ENCODE results near the gene CALCA. TPM values are rescaled to one million over a fixed set of nuclear protein-coding genes. Genes with fewer than 3 reads are reported as not detected.
A peak's percentile ranks its signal among the peaks of the same experiment; 100 is the strongest.
"Not testable (repeated sequence)": the region's sequence is repeated elsewhere in the genome, so short reads cannot be mapped to it uniquely, and the experiment has no call there.

The CALCA gene, protein sequence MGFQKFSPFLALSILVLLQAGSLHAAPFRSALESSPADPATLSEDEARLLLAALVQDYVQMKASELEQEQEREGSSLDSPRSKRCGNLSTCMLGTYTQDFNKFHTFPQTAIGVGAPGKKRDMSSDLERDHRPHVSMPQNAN
- total RNA-seq = 1.8 and 6.0 TPM in 2 replicates

DNA sequence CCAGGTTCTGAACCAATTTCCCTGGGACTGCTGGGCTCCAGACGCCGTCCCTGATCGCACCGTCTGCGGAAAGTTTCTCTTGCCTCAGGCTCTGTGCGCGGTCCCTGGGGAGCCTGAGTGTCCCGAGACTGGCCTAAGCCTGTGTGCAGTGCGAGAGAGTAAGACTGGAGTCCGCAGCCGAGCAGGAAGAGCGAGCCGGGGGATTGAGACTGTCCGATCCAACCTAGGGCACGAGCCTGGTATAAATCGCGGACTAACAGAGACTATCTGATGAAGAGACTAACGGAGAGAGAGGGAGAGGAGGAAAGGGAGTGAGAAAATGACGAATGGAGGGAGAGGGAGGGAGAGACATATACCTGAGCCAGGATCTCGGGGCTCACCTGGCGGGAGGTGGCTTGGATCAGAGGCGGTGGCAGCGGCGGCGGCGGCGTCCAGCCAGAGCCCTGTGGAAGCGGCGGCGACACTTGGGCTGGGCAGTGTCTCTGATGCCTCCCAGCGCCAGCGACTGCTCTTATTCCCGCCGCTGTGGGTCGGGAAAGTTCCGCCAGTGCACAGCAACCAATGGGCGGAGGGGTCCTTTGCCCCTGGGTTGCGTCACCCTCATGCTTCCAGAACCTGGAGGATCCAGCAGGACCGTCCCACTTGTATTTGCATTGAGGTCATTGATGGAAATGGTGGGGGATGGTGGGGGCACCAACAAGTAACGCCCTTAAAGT, at the start of gene CALCA:
Gene CALCA, minus strand, starts transcription at position 487 of the 716 bp plus-strand sequence. CDS start 1,159 bp downstream, outside the sequence.
- H3K27me3 ChIP-seq (ENCODE audit: control insufficient read depth, insufficient read depth, low read length) = peaks cover 47% of the 10 kb centered on the region
- TF ChIP-seq, protein P1, sequence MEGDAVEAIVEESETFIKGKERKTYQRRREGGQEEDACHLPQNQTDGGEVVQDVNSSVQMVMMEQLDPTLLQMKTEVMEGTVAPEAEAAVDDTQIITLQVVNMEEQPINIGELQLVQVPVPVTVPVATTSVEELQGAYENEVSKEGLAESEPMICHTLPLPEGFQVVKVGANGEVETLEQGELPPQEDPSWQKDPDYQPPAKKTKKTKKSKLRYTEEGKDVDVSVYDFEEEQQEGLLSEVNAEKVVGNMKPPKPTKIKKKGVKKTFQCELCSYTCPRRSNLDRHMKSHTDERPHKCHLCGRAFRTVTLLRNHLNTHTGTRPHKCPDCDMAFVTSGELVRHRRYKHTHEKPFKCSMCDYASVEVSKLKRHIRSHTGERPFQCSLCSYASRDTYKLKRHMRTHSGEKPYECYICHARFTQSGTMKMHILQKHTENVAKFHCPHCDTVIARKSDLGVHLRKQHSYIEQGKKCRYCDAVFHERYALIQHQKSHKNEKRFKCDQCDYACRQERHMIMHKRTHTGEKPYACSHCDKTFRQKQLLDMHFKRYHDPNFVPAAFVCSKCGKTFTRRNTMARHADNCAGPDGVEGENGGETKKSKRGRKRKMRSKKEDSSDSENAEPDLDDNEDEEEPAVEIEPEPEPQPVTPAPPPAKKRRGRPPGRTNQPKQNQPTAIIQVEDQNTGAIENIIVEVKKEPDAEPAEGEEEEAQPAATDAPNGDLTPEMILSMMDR (IDR thresholded peaks at IDR 0.05; ENCODE audit: insufficient read depth, low read length, poor library complexity, severe bottlenecking) = no peak
- no peaks in the 10 kb centered on the region for H3K36me3 ChIP-seq (ENCODE audit: control insufficient read depth, insufficient read depth, low read length)
- no peak within 1 kb of the TSS for H3K4me3 ChIP-seq (ENCODE audit: low read depth, low read length)
- DNase-seq (ENCODE audit: low read depth) = no peak

DNA sequence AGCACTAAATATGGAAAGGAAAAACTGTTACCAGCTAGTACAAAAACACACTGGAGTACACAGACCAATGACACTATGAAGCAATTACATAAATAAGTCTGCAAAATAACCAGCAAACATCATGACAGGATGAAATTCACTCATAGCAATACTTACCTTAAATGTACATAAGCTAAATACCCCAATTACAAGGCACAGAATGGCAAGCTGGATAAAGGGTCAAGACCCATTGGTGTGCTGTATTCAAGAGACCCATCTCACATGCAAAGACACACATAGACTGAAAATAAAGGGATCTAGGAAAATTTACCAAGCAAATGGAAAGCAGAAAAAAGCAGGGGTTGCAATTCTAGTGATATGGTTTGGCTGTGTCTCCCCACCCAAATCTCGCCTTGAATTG, 44.0 kb upstream of the CALCA start:
- TF ChIP-seq, protein P1 (IDR thresholded peaks at IDR 0.05; ENCODE audit: insufficient read depth, low read length, poor library complexity, severe bottlenecking) = no peak
- DNase-seq (ENCODE audit: low read depth) = no peak
- Histone ChIP-seq H3K27me3 (ENCODE audit: control insufficient read depth, insufficient read depth, low read length) (no peaks in the 10 kb centered on the region), H3K4me3 (ENCODE audit: low read depth, low read length) (no peak overlapping the region), H3K36me3 (ENCODE audit: control insufficient read depth, insufficient read depth, low read length) (no peaks in the 10 kb centered on the region)

DNA sequence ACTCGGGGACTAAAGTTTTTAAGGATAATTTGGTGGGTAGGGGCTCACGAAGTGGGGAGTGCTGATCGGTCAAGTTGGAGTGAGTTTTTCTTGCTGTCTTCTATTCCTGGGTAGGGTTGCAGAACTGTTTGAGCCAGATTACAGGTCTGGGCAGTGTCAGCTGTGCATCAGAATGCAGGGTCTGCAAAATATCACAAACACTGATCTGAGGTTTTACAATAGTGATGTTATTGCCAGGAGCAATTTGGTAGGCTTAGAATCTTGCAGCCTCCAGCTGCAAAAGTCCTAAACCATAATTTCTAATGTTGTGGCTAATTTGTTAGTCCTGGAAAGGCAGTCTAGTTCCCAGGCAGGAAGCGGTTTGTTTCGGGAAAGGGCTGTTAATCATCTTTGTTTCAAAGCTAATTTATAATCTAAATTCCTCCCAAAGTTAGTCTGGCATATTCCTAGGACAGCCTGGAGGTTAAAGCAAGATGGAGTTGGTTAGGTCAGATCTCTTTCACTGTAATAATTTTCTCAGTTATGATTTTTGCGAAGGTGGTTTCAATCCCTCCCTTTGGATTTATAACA, 39.7 kb upstream of the CALCA start:
- Histone ChIP-seq H3K36me3 (ENCODE audit: control insufficient read depth, insufficient read depth, low read length) (no peaks in the 10 kb centered on the region), H3K4me3 (ENCODE audit: low read depth, low read length) (no peak overlapping the region), H3K27me3 (ENCODE audit: control insufficient read depth, insufficient read depth, low read length) (no peaks in the 10 kb centered on the region)
- no peak for DNase-seq (ENCODE audit: low read depth)
- TF ChIP-seq, protein P1 (IDR thresholded peaks at IDR 0.05; ENCODE audit: insufficient read depth, low read length, poor library complexity, severe bottlenecking) = no peak

DNA sequence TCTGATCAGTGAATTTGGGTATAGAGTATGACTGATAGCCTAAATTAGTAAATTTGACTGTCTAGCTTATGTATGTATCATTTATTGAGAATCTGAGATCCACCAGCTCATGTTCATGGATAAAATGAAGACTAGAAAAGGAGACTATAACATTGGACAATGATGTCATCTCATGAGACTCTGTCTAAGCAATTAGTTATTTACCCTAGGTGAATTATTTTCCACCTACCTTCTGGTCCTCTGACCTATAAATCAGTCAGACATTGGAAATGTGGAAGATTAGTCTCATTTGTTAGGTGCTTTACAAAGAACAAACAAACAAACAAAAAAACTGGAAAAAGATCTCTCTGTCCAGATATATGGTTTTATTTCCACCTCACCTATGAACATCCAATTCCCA, 38.7 kb upstream of the CALCA start:
- no peak for DNase-seq (ENCODE audit: low read depth)
- Histone ChIP-seq H3K27me3 (ENCODE audit: control insufficient read depth, insufficient read depth, low read length) (no peaks in the 10 kb centered on the region), H3K4me3 (ENCODE audit: low read depth, low read length) (no peak overlapping the region), H3K36me3 (ENCODE audit: control insufficient read depth, insufficient read depth, low read length) (no peaks in the 10 kb centered on the region)
- TF ChIP-seq, protein P1 (IDR thresholded peaks at IDR 0.05; ENCODE audit: insufficient read depth, low read length, poor library complexity, severe bottlenecking) = no peak

DNA sequence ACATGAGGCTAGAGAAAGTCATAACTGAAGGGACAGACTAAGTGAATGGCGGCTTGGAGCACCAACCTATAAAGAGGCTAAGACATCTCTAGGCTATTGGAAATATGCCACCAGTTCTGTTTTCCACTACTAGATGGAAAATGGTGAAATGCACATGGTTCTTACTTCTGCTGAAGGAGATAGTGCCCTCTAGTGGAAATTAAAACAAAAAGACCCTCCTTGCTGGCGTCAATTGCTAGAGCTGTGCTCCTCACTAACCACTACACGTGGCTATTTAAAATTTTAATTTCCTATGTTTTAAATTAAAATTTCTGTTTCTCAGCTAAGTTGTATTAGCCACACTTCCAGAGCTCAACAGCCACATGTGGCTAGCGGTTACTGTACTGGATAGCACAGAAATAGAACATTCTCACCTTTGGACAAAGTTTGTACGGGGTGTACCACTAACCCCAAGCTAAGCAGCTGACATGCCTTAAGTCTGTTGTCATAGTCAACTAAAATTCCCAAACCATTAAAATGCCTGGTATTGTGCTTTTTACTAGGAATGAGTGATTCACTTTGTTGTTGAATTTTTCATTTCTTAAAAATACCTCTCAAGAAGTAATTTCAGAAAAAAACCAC, 34.1 kb upstream of the CALCA start:
- Histone ChIP-seq H3K36me3 (ENCODE audit: control insufficient read depth, insufficient read depth, low read length) (no peaks in the 10 kb centered on the region), H3K4me3 (ENCODE audit: low read depth, low read length) (no peak overlapping the region), H3K27me3 (ENCODE audit: control insufficient read depth, insufficient read depth, low read length) (no peaks in the 10 kb centered on the region)
- TF ChIP-seq, protein P1 (IDR thresholded peaks at IDR 0.05; ENCODE audit: insufficient read depth, low read length, poor library complexity, severe bottlenecking) = peak; percentile 44
- peak; percentile 10 for DNase-seq (ENCODE audit: low read depth)

DNA sequence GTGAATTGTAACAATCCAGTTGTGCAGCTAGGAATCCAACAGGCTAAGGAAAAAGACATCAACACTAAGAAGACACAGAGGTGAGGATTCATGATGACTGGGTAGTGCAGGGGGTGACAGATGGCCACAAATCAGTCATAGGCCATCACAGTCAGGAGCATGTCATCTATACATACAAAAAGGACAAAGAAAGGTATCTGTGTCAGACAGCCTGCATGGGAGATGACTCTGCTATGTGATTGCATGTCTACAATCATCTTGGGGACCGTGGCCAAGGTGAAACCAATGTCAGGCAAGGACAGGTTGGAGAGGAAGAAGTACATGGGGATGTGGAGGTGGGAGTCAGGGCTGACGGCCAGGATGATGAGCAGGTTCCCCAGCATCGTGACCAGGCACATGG, 16.0 kb upstream of the CALCA start:
- H3K36me3 ChIP-seq (ENCODE audit: control insufficient read depth, insufficient read depth, low read length); H3K27me3 ChIP-seq (ENCODE audit: control insufficient read depth, insufficient read depth, low read length); H3K4me3 ChIP-seq (ENCODE audit: low read depth, low read length); DNase-seq (ENCODE audit: low read depth): not testable (repeated sequence)
